Frontal cortex (tissue), 4 donors: Measurements from ENCODE around the gene ACBD4. TPM values are rescaled to one million over a fixed set of nuclear protein-coding genes. Genes with fewer than 3 reads are reported as not detected.

Experiments
- DNase-seq, 2 donors: peaks; one replicate each; pipeline ENCODE4 v3.0.0; 2012; ENCODE audit warnings: low spot score in 2 of 2
- FAIRE-seq: peaks from 2 replicates; lab custom pipeline; 2012; peaks lifted over from hg19 to GRCh38; lab: Jason Lieb, UNC
- total RNA-seq: library from RNA; depleted of rRNA; stranded (reverse); fragments of >200 nt; gene quantifications from one replicate; pipeline ENCODE4 v1.2.3, GENCODE V29; 2014
- donor health status: control.
- donor health status: control.
- donor health status: control.

Gene ACBD4
- total RNA-seq, 1 donor from 2014 or later = 2.4 TPM

DNA sequence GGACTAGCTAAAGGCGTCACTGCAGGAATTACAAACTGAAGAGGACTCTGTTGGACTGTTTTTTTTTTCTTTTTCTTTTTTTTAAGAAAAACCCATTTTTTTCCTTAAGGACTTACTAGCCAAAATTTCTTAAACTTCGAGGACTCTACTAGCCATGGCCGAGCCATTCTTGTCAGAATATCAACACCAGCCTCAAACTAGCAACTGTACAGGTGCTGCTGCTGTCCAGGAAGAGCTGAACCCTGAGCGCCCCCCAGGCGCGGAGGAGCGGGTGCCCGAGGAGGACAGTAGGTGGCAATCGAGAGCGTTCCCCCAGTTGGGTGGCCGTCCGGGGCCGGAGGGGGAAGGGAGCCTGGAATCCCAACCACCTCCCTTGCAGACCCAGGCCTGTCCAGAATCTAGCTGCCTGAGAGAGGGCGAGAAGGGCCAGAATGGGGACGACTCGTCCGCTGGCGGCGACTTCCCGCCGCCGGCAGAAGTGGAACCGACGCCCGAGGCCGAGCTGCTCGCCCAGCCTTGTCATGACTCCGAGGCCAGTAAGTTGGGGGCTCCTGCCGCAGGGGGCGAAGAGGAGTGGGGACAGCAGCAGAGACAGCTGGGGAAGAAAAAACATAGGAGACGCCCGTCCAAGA, 13.7 kb downstream of the ACBD4 start:
- no peak for FAIRE-seq
- peak; percentile 76 to 79 for DNase-seq

DNA sequence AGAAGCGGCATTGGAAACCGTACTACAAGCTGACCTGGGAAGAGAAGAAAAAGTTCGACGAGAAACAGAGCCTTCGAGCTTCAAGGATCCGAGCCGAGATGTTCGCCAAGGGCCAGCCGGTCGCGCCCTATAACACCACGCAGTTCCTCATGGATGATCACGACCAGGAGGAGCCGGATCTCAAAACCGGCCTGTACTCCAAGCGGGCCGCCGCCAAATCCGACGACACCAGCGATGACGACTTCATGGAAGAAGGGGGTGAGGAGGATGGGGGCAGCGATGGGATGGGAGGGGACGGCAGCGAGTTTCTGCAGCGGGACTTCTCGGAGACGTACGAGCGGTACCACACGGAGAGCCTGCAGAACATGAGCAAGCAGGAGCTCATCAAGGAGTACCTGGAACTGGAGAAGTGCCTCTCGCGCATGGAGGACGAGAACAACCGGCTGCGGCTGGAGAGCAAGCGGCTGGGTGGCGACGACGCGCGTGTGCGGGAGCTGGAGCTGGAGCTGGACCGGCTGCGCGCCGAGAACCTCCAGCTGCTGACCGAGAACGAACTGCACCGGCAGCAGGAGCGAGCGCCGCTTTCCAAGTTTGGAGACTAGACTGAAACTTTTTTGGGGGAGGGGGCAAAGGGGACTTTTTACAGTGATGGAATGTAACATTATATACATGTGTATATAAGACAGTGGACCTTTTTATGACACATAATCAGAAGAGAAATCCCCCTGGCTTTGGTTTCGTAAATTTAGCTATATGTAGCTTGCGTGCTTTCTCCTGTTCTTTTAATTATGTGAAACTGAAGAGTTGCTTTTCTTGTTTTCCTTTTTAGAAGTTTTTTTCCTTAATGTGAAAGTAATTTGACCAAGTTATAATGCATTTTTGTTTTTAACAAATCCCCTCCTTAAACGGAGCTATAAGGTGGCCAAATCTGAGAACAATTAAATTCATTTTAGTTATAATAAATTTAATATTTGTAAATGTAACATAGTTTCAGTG, 14.5 kb downstream of the ACBD4 start:
- FAIRE-seq = no peak
- DNase-seq = no peak

DNA sequence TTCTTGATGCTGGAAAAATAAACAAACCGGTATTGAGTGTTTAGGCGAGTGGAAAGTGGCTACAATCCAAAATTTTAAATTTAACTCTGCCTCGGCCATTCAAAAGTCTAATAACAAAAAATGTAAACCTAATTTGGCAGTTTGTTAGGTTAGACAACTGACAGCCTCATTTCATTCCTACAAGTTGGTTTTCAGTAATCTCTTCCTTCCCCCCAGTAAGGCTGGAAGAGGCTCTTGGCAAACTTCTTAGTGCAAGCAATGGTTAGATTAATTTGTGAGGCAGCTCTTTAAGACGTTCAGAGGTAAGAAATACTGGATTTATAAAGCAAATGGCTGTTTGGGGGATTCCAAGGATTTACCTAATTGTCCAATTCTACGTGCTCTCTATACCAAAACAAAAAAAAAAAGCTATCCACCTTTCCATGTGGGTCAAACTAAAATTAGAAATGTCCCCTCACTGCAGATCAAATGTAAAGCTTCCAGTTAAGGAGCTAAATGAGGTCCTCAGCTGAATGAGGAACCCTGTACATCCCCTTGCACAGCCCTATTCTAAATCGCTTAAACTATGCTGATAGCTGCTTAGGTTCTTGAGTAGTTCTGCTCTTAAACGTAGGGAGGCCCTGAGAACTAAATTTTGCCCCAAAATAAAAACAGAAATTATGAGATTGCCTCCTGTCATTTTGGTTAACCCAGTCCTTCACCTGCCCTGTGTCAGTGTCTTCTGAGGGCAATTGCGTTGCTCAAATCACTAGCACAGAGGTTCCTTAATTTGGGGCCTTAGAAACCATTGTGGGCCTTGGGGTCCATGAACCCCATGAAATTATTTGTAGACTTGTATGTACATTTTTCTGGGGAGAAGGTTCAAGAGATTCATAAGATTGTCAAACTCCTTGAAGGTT, 15.7 kb downstream of the ACBD4 start:
- FAIRE-seq = no peak
- no peak for DNase-seq

DNA sequence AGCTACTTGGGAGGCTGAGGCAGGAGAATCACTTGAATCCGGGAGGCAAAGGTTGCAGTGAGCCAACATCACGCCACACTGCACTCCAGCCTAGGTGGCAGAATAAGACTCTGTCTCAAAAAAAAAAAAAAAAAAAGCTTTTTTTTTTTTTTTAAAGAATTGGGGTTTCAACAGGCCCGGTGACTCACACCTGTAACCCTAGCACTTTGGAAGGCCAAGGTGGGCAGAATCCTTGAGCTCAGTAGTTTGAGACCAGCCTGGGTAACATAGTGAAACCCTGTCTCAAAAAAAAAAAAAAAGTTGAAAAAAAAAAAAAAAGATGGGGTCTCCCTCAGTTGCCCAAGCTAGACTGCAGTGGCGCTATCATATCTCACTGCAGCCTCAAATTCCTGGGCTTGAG, 19.5 kb downstream of the ACBD4 start:
- FAIRE-seq = no peak
- DNase-seq = no peak

DNA sequence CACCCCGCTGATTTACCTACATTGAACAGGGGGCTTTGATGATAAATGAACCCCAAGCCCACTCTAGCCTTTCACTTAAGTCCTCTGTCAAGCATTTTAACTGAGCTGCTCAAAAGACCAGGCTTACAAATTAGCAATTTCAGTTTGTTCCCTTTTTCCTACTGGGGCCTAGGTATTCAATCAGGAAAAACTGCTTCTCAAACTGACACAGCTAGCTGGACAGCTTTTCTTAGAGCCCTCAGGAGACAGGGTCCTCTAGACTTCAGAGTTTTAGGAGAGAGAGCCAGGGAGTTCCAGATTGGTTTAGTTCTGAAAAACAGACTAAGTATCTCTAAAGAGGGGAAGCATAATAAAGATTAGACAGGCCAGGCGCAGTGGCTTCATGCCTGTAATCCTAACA, 20.0 kb downstream of the ACBD4 start:
- no peak for FAIRE-seq
- no peak for DNase-seq

DNA sequence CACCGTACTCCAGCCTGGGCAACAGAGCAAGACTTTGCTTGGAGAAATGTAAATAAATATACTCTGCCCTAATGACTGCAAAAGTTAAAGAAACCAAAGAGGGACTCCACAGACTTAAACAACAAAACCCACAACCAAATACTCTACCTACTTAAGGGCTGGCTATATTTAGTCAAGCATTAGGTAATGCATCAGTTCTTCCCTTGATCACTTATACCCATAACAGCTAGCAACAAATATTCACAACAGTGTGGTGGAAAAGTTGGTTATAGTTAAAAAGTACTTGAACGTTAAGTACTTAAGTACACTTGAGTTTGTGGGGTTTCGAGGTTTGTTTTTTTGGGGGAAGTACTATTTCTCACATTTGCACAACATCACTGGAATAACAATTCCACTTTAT, 20.8 kb downstream of the ACBD4 start:
- DNase-seq (no peak), FAIRE-seq (no peak)

DNA sequence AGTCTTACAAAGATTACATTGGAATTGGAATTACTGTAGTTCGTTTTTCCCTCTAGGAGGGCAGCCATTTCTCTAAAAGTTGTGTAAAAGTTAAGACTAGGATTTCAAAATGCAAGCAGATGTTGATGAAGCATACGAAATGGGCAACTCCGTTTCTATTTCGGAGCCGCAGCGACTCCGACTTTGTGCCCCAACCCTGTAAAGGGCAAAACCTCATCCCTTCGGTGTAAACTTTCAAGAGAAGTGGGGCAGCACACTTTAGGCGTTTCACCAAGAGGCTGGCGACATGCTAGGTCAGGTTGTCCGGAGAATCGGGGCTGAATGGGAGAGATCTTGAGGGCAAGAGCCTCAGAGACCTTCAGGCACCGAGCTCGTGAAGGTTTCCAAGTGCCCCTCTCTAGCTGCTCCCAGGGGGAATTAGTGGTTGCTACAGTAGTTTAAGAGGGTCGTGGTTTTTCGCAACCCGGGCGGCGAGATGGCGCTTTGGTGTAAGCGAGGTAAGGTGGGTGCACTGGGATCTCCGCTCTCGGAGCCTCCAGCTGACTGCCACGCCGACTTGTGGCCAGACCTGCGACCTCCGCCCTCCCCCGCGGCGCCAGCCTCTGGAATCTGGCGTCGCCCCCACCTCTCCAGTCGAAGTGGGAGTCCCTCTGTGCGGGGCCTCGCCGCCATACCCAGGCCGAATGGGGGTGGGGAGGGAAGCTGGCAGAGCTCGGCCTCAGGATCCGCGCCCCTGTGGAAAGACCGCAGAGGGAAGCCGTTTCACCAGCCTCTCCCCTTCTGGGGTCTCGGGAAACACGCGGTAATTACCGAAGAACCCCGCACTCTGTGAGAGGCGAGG, 25.2 kb downstream of the ACBD4 start:
- FAIRE-seq (no peak), DNase-seq (peak in 1 of 2 donors; percentile 62)

DNA sequence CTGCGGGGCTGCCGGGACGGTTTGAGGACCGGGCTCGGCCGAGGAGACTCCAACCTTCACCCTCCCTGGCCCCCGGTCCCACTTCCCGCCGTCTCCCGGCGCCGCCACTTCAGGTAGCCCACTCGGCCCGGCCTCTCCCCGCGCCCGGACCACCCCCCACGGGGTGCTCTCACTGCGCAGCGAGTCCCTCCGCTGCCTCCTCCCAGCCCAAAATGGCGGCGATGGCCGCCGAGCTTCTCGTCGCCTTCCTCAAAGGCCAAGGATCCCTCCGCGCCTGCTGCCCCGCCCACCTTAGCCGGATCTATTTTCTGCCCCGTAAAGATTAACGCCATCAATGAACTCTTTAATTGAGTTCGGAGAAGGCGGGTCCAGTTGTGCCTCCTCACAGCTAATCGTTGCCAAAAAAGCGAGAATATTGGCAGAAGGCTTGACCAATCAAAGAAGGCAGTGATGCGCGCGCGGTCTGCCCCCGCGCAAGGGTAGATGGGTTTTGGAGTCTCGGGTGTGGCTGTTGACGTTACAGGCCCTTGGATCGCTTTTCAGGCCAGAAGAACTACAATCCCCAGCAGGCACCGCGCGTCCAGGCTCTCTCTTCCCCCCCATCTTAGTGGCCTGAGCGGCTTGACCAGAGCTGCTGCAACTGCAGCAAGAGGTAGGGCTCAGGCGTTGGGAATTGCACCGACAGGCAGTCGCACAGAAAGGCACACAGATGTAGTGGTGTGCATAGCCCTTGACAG, 26.0 kb downstream of the ACBD4 start, which contains the start of gene HEXIM2:
TSS of gene HEXIM2 (plus strand) at position 588 of the 737 bp plus-strand sequence. CDS start 919 bp downstream, outside the sequence.
- DNase-seq (peak; percentile 96), FAIRE-seq (peak; percentile 94)

DNA sequence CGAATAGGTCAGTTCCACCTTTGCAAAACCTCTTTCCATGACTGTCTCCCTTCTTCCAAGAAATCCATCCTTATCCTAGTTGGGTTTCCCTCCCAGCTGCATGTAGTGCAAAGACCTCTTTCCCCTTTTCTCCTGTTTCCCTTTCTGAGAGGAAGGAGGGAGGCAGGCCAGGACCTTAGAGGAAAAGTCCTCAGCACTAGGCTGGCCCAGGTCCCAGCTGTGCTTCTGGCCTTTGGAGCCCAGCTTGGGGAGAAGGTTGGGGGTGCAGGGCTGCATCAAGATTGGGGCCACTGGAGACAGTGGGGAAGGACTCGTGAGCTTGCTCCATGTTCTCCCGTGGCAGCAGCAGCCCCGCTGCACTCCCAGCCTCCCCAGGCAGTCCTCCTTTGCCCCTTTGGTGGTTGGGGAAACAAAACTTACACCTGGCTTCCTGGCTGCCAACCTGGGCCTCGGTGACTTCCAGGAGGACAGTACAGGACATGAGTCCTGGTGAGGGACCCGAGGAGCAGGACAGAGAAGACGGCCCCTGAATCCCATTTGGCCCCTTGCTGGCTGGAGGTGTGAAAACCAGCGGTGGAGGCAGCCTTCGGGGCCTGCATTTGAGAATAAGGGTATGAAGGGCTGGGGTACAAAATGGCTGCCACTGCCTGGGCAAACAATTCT, 26.7 kb downstream of the ACBD4 start:
- no peak for FAIRE-seq
- DNase-seq = no peak

DNA sequence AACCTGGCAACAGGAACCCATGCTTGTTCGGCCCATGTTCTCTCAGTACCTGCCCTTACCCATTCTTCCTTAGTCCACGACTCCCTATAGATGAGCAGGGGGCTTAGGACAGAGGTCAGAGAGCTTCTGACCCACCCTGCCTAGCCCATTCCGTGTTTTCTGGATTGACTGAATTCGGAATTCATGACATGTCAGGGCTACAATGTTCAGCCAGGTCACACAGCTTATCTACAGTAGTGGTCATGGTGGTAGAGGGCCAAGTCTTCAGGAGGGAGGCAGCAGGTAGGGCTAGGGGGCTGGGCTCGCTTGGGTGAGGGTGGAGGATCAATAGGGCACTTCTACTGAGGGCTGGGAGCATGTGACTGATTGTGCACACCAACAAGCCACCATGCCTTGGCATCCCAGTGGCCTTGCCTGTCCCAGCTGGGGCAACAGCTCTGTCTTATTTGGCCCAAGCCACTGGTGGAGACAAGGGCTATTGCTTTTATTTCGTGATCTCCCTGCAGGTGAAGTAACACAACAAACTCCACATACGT, 29.3 kb downstream of the ACBD4 start:
- FAIRE-seq = no peak

DNA sequence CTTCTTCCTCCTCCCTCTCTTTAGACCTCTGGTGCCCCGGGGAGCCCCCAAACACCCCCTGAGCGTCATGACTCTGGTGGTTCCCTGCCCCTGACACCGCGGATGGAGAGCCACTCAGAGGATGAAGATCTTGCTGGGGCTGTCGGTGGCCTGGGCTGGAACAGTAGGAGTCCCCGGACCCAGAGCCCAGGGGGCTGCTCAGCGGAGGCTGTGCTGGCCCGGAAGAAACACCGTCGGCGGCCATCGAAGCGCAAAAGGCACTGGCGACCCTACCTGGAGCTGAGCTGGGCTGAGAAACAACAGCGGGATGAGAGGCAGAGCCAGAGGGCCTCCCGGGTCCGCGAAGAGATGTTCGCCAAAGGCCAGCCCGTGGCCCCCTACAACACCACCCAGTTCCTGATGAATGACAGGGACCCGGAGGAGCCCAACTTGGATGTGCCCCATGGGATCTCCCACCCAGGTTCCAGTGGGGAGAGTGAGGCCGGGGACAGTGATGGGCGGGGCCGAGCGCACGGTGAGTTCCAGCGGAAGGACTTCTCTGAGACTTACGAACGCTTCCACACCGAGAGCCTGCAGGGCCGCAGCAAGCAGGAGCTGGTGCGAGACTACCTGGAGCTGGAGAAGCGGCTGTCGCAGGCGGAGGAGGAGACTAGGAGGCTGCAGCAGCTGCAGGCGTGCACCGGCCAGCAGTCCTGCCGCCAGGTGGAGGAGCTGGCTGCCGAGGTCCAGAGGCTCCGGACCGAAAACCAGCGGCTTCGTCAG, 33.7 kb downstream of the ACBD4 start:
- DNase-seq (no peak), FAIRE-seq (no peak)

More for the DNA sequence above, 29.3 kb downstream of the ACBD4 start:
- DNase-seq = no peak

DNA sequence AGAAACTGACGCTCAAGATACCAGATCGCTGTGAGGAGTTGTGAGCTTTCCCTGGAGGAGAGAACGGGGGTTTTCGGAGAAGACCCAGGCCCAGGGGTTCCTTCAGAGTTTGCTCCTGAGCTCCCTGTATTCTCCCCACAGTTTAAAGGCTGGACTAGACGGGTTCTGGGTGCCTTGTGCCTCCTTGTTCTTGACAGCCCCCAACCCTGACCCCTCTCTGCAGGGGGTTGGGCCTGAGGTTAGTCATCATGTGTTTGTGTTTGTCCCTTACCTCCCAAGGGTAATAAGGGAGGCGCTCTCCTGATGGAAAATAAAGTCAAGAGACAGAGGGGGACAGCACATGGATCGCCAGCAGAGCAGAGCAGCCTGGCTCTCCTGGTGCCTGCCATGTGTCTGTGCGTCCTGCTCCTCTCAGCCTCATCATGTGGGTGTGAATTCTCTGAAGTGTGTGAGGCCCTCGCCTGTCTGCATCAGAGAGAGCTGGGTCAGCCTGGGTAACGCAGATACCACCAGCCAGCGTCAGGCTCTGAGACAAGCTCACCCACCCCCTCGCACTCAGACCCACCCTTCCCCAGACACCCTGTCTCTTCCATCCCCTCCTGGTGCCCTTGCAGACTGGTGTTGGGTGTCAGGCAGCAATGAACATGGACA, 34.9 kb downstream of the ACBD4 start:
- FAIRE-seq (no peak), DNase-seq (peak in 1 of 2 donors; percentile 29)

DNA sequence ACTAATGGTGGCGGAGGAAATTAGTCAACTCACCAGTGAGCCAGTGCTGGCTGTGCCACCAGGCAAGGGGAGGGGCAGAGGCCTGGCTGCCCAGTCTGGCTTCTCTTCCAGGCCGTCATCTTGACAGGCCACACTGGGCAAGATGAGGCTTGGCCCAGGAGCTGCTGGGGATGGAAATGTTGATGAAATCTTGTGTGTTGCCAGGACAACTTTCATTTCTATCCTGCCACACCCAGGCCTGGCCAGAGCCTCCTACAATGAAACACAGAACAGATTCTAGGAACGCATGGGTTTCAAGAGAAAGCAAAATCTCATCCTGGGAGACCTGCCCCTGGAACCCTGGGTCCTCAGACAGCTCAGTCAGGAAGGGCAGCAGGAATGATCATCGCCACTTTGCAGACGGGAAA, 35.4 kb downstream of the ACBD4 start:
- no peak for FAIRE-seq
- peak in 1 of 2 donors; percentile 60 for DNase-seq

DNA sequence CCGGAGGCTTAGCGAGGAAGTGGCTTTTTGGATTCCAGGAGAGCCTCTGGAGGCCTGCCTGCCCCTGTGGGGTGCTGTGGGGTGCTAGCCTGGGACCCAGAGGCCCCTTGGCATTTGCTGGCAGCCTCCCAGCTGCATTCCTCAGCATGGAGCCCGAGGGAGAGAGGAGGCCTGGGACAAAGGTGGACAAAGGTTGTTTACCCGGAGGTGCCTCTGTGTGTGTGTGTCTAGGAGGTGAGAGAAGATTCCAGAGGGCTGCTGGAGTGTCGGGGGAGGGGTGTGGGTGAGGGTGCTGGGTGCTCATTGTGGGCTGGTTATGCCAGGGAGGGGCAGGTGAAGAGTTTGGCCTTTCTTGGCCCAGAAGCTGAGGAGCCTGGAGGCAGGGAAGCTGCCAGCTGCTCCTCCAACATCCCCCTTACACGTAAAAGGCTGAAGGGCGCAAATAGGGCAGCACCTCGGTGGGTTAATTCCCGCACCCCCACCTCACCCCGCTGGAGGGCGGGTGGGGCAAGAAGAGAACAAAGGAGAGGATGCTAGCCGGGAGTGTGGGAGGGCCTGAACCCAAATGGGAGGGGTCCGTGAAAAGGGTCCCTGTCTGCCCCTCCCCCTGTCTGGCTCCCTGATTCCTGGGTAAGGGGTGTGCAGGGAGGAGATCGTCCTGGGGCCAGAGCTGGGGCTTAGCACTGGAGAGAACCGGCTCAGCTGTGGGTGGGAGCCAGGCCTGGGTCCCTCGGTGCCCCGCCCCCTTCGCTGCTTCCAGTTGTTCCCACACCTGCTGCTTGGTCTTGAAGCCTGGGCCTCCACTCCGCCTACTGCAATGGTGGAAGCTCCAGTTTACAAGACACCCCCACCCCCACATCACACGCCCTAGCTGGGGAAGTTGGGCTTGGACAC, 36.1 kb downstream of the ACBD4 start:
- FAIRE-seq = no peak
- DNase-seq = no peak

DNA sequence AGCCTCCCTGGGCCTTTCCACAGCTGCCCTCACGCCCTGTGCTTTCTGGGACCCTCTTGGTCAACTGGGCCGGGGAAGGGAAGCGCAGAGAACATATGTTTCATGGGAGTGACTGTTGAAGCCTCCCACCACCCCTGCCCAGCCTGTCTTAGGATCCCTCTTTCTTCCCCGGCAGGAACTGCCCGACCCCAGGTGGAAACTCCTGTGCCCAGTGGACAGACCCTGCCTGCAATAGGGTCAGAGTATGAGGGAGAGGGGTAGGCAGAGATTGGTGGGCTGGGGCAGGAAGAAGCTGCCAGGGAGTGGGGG, 36.7 kb downstream of the ACBD4 start:
- DNase-seq = no peak
- no peak for FAIRE-seq
